Stimulated activated CD8-positive, alpha-beta memory T cell treated with anti-CD3 and anti-CD28 coated beads, Interleukin-7, amount 100 ng/mL, for 24 hours (primary cell): ENCODE results near the gene CIITA.
"Not testable (repeated sequence)": the region's sequence is repeated elsewhere in the genome, so short reads cannot be mapped to it uniquely, and the experiment has no call there.

Experiments
- DNase-seq: peaks from one replicate; pipeline ENCODE4 v3.0.0-alpha.2; 2020; ENCODE audit warnings: low read depth

Gene CIITA

DNA sequence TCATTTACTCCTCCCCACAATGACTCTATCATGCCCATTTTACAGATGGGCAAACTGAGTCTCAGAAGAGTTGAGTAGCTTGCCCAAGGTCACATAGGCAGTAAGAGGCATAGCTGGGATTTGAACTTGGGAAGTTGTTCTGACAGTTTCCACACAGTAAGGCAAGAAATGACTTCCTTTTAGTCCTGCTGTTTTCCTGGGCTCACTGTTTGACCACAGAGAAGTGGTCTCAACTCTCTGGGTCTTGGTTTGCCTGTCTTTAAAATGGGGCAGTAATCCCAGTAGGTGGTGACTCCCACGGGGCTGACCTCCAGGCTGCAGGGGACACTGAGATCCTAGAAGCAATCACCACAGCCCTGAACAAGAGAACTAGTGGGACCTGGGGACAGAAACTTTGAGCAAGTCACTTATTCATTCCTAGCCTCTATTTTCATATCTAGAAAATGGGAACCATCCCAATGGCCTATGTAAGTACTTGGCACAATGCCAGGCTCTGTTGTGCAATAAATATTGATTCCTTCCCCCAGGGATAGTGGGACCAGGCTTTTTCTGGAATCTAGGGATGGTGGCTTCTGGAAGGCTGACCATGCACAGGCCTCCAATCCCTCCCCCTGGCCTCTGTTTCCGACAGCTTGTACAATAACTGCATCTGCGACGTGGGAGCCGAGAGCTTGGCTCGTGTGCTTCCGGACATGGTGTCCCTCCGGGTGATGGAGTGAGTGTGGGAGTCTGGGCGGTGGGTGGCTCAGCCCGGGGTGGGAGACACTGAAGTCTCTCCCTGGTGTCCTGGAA is 44.7 kb downstream of the CIITA start:
- no peak for DNase-seq

DNA sequence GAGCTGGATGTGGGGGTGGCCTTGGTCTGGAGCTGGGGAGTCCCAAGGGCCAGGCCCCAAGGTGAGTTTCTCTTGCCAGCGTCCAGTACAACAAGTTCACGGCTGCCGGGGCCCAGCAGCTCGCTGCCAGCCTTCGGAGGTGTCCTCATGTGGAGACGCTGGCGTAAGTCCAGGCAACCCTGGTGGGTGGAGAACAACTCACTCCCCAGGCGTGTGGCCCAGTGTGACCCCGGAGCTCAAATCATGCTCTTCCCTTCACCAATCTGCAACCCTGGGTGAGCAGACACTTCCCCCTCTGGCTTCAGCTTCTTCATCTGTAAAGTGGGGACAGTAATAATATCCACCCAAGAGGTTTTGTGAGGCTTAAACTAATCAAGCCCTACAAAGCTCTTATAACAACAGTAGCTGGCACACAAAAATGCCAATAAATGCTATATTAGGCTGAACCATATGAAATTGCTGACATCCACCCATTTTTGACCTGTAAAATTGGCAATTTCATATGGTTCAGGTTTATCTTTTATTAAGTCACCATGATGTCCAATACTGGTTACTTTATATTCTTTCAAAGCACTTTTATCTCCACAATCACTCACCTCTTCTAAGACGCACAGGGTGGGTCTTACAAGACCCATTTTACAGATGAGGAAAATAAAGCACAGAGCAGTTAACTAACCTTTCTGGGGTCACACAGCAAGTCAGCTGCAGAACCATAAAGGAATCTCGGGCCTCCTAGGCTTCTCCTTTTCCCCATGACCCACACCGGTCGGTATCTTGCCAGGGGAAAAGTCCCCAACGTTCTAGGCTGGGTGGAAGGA is 45.5 kb downstream of the CIITA start:
- DNase-seq: no peak

DNA sequence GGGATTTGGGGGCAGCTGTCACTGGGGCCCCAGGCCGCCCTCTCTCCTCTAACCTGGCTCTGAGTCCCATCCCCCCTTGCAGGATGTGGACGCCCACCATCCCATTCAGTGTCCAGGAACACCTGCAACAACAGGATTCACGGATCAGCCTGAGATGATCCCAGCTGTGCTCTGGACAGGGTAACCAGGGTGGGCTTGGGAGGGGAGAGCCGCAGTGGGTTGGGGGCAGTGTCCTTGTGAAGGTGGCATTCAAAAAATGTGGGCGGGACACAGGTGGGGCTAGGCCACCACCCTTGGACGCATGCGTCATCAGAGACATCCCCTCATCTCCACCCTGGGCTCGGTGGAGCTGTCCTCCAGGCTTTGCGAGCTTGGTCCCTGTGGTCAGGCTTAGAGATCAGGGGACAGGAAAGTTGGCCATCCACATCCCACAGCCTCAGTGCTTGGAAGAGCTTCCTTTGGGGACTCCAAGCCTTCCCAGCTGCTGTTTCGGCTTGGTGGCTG is 46.2 kb downstream of the CIITA start:
- no peak for DNase-seq

- DNase-seq: no peak
Measured at GRCh38 chr16:10923650-10924214, 46.7 kb downstream of the CIITA start.

DNA sequence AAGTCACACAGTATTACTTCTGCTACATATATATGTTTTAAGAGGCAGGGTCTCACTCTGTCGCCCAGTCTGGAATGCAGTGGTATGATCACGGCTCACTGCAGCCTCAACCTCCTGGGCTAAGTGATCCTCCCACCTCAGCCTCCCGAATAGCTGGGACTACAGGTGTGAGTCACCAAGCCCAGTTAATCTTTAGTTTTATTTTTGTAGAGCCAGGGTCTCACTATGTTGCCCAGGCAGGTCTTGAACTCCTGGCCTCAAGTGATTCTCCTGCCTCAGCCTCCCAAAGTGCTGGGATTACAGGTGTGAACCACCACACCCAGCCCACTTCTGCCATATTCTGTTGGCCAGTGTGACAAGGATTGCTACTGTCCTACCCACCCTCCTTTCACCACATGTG is 48.3 kb downstream of the CIITA start:
- not testable (repeated sequence) for DNase-seq

GRCh38 chr16:10926094-10926493 is 49.1 kb downstream of the CIITA start:
- no peak for DNase-seq

GRCh38 chr16:10926867-10927266 is 49.9 kb downstream of the CIITA start:
- no peak for DNase-seq

GRCh38 chr16:10927497-10928112 is 50.6 kb downstream of the CIITA start:
- DNase-seq: no peak

GRCh38 chr16:10929097-10929496 is 52.1 kb downstream of the CIITA start:
- not testable (repeated sequence) for DNase-seq

DNA sequence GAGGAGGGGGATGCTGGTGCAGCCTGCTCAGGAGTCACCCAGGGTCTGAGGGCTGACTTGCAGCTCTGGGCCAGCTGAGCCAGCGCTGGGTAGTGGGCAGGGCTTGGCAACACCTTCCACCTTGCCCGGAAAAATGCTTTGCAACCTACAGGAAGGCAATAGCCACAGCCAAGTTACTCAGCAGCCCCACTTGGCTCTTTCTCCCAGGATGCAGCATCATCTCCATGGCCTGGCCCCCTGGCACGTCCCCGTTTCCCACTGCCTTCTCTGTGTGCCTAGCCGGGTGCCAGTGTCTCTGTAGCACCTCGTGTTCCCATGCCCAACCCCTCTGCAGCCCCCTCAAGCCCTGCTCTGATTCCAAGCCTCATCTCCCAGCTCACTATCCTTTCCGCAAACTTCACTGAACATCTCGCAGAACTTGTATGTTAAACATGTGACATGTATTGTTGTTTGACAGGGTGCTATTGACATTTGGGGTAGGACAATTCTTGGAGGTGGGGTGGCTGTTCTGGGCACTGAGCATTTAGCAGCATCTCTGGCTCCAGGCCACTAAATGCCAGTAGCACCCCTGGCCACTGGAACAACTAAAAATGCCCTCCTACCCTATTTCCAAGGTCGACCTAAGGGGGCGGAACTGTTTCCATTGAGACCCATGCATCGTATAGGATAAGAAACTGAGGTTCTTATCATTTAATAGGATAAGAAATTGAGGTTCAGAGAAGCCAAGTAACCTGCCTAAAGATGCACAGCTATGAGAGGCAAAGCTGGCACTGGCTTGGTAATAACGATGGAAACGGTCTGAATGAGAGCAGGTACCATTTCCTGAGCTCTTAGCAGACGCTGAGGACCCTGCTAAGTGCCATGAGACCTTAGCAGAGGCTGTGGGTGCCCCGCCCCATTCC is 53.1 kb downstream of the CIITA start:
- DNase-seq: no peak

DNA sequence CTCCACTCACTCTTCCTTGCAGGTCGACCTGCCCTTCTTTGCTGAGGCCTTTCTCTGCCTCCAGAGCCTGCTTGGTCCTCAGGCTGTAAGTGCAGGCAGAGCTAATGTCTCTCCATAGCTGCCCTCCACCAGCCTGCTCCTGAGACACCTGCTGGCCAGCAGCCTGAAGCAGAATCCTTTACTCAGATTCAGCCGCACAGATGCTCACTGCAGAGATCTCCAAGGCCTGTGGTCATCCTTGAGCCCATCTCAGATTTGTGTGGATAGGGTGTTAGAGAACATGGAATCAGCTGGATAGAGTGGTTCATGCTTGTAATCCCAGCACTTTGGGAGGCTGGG is 53.7 kb downstream of the CIITA start:
- DNase-seq: no peak

DNA sequence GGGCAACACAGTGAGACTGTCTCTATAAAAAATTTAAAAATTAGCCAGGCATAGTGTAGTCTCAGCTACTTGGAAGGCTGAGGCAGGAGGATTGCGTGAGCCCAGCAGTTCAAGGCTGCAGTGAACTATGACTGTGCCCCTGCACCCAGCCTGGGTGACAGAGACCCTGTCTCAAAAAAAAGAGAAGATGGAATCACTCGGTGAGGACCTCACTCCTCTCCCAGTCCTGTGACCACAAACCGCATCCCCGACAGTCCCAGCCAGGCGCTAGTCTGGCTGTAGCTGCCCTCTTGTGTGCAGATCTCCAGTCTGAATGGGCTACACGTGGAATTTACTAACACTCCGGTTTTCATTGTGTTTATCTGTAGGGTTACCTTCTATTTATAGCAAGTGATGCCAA is 54.1 kb downstream of the CIITA start:
- no peak for DNase-seq

GRCh38 chr16:10931977-10932632 is 55.1 kb downstream of the CIITA start:
- DNase-seq: no peak

DNA sequence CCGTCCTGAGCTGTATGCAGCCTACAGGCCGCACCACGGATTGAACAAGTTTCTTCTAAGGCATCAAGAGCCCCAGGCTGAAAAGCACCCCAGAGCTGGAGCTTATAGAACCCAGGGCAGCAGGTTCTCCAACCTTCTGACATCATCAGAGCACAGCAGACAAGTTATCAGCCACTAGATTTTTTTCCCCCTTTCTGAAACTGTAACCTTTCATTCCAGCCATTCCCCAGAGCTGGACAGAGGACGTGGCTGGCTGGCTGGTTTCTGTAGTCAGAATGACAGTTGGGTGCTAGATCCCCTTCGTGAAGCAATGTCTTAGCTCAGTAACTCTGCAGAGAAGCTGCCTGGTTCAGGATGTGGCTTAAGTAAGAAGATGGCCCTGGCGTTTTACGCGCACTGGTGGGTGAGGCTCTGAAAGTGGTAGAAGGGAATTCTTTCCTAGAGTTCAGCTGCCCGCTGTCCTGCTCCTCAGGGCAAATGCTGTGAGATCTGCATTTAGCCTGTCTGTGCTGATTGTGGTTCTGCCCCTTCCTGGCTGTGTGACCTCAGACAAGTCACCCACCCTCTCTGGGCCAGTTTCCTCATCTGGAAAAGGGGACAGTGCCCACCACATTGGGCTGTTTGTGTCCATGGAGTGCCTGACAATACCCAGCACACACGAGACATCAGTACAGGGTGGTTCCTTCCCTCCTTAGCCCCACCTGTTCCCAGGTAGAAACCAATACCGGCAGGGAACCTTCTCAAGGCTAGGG is 56.1 kb downstream of the CIITA start:
- no peak for DNase-seq

DNA sequence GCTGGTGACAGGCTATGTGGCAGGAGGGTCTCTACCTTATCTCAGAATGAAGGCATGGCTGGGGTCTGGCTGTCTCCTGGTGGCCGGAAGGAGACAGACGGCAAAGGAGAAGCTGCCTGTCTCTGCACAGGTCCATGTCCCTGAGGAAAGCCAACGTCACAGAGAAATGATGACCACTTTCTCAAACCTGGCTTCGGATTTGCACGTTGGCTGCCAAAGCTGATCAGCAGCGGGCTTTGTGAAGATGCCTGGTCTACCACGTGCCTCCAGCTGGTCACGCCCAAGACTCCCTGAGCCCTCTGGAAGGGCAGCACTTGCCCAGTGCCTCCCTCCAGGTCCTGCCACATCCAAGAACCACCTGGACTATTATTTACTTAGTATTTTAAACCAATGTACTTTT is 56.9 kb downstream of the CIITA start:
- DNase-seq: no peak

GRCh38 chr16:10934325-10935107 is 57.5 kb downstream of the CIITA start:
- DNase-seq: no peak

DNA sequence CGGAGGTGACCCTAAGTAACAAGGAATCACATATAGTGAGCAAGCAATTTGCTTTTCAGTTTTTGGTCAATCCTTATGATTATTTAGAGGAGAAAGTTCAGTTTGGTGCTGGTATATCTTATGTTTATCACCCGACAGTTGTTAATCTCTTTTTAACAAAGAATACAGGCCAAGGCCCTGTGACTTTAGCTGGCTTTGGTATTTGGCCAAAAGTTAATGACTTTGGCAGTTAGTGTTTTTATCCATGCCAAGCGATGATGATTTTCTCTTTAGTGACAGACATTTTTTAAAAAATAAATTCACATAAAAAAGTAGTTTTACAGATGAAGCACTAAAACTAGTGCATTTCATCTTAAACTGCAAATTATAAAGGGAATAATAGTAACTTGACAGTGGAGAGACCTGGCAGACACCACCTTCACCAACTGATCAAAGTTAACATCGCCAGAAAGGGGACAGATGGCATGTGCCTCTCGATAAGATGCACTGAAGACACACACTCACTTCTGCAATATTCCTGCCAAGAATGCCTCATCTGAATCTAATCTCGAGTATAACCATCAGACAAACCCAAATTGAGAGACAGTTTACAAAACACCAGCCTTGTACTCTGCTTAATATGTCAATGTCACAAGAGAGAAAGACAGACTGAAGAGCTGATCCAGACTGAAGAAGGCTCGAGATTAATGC is 58.4 kb downstream of the CIITA start:
- DNase-seq: no peak

DNA sequence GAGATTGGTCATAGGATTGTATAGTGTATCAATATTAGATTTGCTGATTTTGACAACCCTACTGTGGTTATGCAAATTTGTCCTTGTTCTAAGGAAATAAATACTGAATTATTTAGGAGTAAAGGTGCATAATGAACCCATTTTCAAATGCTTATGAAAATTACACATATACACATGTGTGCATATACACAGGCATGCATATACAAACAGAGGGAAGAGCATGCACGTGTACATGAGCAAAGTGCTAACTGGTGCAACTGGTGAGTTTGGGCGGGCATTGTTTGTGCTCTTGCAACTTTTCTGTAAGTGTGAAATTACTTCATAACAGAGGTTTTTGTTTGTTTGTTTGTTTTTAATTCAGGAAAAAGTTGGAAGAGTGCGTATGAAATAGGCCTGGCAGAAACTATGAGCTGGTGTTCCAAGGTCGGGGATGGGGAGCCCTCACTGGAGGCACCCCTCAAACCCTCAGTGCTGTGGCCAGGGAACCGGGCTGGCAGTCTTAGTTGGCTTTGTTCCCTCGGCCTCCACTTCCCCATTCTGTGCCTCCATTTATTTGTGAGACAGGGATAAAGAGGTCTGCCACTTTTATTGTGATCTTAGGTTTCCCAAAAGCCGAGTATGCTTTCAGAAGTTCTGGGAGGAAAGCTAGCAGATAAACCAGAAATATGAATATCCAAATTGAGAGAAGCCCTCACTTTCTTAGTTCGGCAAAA is 59.4 kb downstream of the CIITA start:
- DNase-seq: no peak
